Iris pigment epithelial cell (primary cell): Measurements from ENCODE around the gene SLC22A4.

Experiments
- DNase-seq: peaks from one replicate; pipeline ENCODE4 v3.0.0-alpha.2; 2011; ENCODE audit warnings: low read depth

SLC22A4 gene

GRCh38 chr5:132262882-132263547 is 31.2 kb upstream of the SLC22A4 start:
- DNase-seq, result no peak

- peak; percentile 89 for DNase-seq
Measured at GRCh38 chr5:132263548-132264261, 30.5 kb upstream of the SLC22A4 start.

- no peak for DNase-seq
Measured at GRCh38 chr5:132264546-132265335, 29.5 kb upstream of the SLC22A4 start.

GRCh38 chr5:132265336-132266030 is 28.7 kb upstream of the SLC22A4 start:
- DNase-seq, result peak; percentile 97

GRCh38 chr5:132266031-132266835 is 28.0 kb upstream of the SLC22A4 start:
- DNase-seq, result no peak

- no peak for DNase-seq
Measured at GRCh38 chr5:132266836-132267160, 27.4 kb upstream of the SLC22A4 start.

GRCh38 chr5:132267166-132267739 is 26.9 kb upstream of the SLC22A4 start:
- no peak for DNase-seq

GRCh38 chr5:132267931-132268768 is 26.0 kb upstream of the SLC22A4 start:
- DNase-seq, result no peak

- DNase-seq, result peak; percentile 69
Measured at GRCh38 chr5:132268769-132269551, 25.2 kb upstream of the SLC22A4 start.

GRCh38 chr5:132269635-132270334 is 24.4 kb upstream of the SLC22A4 start:
- no peak for DNase-seq

- DNase-seq, result no peak
Measured at GRCh38 chr5:132270335-132270665, 23.9 kb upstream of the SLC22A4 start.

GRCh38 chr5:132270706-132271105 is 23.5 kb upstream of the SLC22A4 start:
- DNase-seq, result no peak

- DNase-seq, result no peak
Measured at GRCh38 chr5:132271251-132272246, 22.6 kb upstream of the SLC22A4 start.

- DNase-seq, result no peak
Measured at GRCh38 chr5:132272311-132273210, 21.6 kb upstream of the SLC22A4 start.

GRCh38 chr5:132273631-132274030 is 20.6 kb upstream of the SLC22A4 start:
- no peak for DNase-seq

GRCh38 chr5:132274050-132274792 is 20.0 kb upstream of the SLC22A4 start:
- no peak for DNase-seq
